Activated CD4-positive, alpha-beta T cell treated with anti-CD3 and anti-CD28 coated beads for 48 hours (primary cell): ENCODE data around the gene ARHGAP19.

Source experiments
- DNase-seq: peaks from one replicate; pipeline ENCODE4 v3.0.0-alpha.2; 2020

Gene ARHGAP19

GRCh38 chr10:97188261-97188711, 104.2 kb downstream of the ARHGAP19 start:
- DNase-seq = no peak

DNA sequence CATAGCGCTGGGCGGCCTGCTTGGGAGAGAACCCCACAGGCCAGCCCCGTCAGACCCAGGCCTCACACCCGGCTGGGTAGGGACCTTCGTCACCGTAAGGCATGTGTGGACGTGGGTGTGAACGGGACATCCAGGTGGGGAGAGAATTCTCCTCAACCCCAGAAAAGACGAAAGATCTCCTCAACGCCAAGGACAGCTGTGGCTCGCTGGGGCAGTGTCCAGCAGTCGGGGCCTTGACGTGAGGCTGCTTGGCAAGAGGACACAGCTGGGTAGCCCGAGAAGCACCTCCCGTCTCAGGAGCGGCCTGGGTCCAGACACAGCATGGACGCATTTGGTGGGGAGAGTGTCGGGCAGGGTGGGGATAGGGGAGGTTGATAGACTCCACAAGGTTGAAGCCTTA, 105.5 kb downstream of the ARHGAP19 start:
- no peak for DNase-seq

GRCh38 chr10:97185326-97186058, 106.9 kb downstream of the ARHGAP19 start, which contains the start of gene SLIT1:
SLIT1 (minus strand) TSS chr10:97185959; CDS start chr10:97185674, 285 bp downstream.
- peak; percentile 5 for DNase-seq

DNA sequence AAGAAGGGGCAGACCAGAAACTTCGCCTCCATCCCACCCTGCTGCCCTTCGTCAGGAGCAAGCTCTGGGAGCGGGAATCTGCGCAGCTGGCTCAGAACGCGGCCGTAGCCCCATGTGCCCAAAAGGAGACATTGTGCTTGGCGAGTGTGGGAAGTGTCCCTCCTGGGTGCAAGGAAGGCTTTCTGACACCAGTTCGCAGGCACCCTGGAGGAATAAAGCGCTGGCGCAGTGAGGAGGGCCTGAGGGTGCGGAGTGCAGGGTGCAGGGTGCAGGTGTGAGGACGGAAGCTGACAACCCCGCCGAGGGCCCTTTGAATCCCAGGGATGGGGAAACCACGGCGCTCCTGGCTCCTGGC, 107.5 kb downstream of the ARHGAP19 start:
- no peak for DNase-seq

- no peak for DNase-seq
Observed at GRCh38 chr10:97183314-97183713, 109.1 kb downstream of the ARHGAP19 start.

DNA sequence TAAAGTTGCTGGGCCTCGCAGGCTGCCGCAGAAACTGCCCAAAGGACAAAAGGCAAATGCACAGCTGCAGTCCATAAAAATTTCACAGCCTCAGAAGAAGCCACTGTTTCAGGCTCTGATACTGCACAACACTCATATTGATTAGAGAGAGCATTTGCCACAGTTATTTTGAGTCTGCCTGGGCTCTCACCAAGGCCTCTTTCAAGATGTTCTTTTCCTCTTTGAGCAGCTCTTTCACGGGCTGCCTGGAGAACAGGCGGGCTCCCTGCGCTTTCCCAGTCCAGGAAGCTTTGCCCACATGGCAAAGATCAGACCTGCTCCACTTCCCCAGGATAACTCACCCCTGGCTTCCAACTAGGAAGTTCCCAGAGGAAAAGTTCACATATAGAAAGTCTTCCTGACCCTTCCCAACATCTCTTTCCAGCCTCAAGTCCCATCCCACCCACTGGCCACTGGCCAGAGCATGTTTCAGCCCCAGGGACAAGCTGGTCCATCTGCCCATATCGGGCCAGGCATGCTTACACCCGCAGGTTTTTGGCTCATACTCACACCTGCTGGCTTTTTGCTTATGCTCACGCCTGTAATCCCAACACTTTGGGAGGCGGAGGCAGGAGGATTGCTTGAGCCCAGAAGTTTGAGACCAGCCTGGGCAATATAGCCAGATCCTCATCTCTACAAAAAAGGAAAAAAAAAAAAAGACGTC, 110.0 kb downstream of the ARHGAP19 start:
- DNase-seq = no peak

DNA sequence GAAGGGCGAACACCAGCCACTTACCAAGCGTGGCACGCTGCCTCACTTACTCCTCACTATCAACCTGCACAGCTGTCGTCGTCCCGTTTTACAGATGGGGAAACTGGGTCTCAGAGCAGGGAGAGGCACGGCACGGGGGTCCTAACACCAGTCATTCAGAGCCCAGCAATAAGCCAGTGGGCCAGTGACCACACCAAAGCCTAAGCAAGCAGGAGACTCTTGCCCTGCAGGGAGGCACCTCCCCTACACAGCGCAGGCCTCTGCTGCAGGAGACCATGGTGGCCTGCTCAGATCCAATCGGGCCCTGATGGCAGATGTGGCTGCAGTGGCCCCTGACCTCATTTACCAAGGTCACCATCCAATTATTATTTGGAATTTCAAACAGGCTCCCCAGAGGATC, 111.5 kb downstream of the ARHGAP19 start:
- no peak for DNase-seq

DNA sequence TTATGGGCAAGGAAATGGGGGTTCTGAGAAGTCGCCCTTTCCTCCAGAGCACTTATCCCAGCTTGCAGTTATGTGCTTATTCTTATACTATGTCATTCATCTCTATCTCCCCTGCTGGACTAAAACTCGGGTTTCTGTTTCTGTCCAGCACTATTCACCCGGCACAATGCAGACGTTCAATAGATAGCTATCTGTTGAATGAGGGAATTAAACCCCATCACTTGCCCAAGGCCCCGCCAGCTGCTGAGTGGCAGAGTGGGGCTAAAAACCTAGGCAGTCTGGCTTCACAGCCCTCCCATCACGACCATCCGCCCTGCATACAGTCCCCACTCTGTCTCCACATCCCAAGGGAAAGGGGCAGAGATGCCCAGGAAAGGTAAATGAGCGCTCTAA, 112.1 kb downstream of the ARHGAP19 start:
- DNase-seq = no peak

DNA sequence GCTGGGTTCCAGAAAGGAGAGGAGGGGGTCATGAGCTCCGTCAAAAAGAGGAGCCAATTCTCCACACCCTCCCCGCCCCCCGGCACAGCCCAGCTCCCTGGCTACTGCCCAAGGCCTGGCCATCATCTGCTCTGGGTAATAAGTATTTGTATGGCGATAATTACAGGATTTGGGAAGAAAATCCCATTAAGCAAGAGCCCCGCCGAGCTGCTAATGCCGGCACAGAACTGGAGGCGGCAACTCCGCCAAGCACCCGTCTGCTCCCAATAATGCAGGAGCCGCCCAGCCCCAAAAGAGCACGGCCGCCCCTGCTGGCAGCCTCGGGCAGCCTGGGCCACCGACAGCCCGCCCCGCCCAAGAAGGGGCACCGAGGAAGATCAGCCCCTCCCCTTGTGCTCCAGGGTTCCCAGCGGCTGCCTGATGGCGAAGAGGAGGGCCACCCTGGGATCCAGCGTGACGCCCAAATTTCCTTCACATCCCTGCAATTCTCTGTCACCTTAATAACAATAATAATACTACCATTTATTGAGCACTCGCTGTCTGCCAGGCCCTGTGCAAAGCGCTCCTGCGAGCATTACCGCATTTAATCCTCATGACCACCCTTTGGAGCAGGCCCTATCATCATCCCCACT, 112.6 kb downstream of the ARHGAP19 start:
- peak; percentile 26 for DNase-seq

DNA sequence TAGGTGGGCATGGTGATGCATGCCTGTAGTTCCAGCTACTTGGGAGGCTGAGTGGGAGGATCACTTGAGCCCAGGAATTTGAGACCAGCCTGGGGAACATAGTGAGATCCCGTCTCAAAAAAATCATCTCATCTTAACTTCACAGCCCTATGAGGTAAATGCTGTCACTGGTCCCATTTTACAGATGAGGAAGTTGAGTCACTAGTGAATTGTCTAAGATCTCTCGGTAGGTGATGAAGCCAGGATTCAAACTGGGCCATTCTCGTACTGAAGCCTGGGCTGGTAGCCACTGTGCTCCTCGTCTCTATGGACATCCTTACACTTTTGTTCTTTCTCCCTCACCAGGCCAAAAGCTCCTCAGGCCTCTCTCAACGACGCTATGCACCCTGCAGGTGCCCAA, 113.1 kb downstream of the ARHGAP19 start:
- DNase-seq = no peak

DNA sequence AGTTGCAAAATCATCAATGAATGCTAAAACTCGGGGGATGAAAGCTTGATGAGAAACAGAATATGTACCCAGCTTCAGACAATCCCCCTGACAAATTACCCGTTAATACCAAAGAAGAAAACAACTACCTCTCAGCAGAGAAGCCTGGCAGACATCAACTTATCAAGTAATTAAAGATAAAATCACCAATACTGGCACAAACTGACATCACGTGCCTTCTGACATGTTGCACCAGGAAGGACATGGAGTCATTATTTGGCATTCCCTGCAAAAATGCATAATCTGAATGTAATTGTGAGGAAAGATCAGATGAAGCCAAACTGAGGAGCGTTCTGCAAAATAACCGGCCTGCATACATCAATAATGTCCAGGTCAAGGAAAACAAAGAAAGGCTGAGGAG, 114.4 kb downstream of the ARHGAP19 start:
- no peak for DNase-seq

DNA sequence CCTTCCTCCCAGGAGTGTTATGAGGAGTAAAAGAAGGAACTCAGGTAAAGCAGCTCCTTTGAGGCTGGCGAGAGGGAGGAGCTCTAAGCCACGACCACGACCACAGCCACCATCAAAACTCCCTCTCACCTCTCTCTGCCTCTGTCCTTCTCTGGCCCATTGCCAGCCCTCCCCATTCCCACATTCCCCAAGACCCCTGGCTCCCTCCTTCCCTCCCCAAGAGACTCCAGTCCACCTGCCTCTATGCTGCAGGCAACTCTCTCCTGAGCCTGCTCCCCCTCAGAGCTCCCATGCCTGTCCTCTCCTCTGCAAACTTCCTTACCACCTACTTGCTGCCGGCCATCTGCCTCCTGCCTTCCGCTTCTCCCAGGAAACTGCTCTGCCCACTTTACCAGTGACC, 116.2 kb downstream of the ARHGAP19 start:
- DNase-seq = no peak

DNA sequence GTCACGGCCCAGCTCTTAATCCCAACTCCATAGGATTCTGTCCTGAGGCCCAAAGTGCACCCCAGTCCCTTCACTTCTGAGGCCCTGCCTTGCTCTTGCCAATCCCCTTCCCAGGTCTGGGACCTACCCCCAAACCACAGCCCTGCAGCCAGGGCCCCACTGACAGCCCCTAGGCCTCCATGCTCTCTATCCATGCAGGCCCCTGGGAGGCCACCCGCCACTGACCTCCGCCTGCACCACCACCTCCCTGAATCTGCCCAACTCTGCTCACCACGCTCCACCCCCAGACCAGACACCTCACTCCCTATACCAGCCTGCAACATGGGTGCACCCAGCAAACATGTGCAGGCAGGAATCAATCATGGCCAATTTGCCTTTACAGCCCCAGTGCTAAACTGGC, 116.9 kb downstream of the ARHGAP19 start:
- DNase-seq = no peak

- no peak for DNase-seq
Observed at GRCh38 chr10:97174941-97175340, 117.5 kb downstream of the ARHGAP19 start.

DNA sequence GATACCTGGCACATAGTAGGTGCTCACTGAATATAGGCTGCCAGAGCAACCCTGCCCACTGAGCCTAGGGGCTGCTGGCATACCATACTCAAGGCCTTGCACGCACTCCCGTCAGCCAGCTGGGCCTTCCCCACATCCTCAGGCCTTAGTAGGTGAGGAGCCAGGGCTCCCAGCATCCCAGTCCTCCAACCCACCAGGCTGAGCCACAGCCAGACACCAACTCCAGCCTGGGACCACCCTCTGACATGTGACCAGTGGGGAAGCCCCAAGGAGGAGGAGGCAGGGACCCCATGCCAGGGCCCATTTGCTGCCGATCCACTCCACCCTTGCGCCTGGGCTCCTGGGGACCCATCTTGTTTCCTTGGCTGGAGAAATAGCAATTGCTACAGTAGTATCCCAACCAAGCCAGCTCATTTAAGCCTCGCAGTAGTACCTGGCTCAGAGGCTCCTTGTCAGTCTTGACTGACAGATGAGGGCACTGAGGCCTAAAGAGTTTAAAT, 118.1 kb downstream of the ARHGAP19 start:
- DNase-seq = no peak

DNA sequence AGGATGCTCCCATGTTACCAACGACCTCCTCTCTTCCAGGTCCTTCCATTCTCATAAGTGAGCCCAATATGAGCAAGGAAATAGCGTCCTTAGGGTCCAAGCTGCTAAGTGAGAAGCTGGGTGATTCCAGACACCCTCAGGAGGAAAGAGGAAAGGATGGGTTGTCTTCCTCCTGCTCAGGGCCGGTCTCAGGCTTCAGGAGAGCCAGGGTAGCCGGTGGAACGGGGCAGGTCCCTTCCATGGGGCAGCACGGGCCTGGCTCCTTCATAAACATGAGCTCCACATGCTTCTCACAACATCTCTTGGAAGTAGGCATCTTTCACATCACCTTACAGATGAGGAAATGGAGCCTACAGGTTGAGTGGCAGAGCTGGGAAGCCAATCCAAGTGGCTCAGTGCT, 119.4 kb downstream of the ARHGAP19 start:
- no peak for DNase-seq
